Lower lobe of right lung (tissue), 2 donors: ENCODE data around the gene LIN7B. TPM values are rescaled to one million over a fixed set of nuclear protein-coding genes. Genes with fewer than 3 reads are reported as not detected.

Experiments
- ATAC-seq, 2 donors: fragments of 200-7000 bp; cut with Tn5 transposase; one replicate each; pipeline ENCODE4 v1.9.1; 2020 to 2022; ENCODE audit warnings: mild to moderate bottlenecking in 2 of 2, moderate library complexity in 2 of 2
- DNase-seq: peaks from one replicate; pipeline ENCODE4 v3.0.0-alpha.2; 2020
- H3K27ac ChIP-seq: fragments of 200-600 bp; one replicate; pipeline ENCODE4 v1.8.0; 2022
- H3K27me3 ChIP-seq: fragments of 200-600 bp; one replicate; pipeline ENCODE4 v1.8.0; 2022; ENCODE audit warnings: low read depth
- H3K36me3 ChIP-seq: fragments of 200-600 bp; one replicate; pipeline ENCODE4 v1.8.0; 2022; ENCODE audit warnings: mild to moderate bottlenecking
- H3K4me1 ChIP-seq: fragments of 200-600 bp; one replicate; pipeline ENCODE4 v1.8.0; 2022
- H3K4me3 ChIP-seq: fragments of 200-600 bp; one replicate; pipeline ENCODE4 v1.8.0; 2022; ENCODE audit warnings: mild to moderate bottlenecking
- H3K9me3 ChIP-seq: fragments of 200-600 bp; one replicate; pipeline ENCODE4 v1.8.0; 2022
- CTCF ChIP-seq: fragments of 200-600 bp; IDR thresholded peaks from one replicate; pipeline ENCODE4 v1.8.0; 2022; ENCODE audit warnings: antibody characterized with exemption, mild to moderate bottlenecking
- intact Hi-C: fragments of 100-400 bp; cut with DNase I; formaldehyde crosslinking; loops from one replicate; pipeline ENCODE4 v1.11.0; 2022
- total RNA-seq: library from RNA; stranded (reverse); fragmentation: NEBNext Ultra II Directional; extraction: Animal tissue kit (Norgen Biotek cat#: 25700); gene quantifications from one replicate; pipeline ENCODE4 v1.2.1, GENCODE V29; 2021
- donor health status: DM: no; HTN: yes; CAD: no; lungs with severe emphysema.

Gene LIN7B
- total RNA-seq, 1 donor from 2014 or later: 10.6 TPM

DNA sequence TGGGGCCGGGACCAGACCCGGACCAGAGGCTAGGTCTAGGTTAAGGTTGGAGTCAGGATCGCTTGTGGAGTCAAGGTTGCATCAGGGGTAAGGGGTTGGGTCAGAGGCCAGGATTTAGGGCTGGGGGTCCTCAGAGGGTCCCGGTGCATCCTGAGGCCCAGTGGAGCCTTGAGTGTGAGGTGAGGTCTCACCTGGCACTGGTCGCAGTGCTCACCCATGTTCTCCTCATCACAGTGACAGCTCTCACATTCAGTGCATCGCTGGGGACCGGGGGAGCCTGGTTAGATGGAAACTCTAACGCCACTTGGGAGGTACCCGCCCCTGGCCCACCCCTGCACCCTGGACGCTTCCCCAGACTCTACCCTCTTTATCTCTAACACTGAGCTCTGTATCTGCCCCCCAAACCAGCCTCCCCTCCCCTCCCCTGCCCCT lies 38.0 kb downstream of the LIN7B start:
- H3K36me3 ChIP-seq: no peaks in the 10 kb centered on the region
- peak overlapping the region; percentile 6 for H3K4me3 ChIP-seq
- intact Hi-C loops: no loop called here
- H3K9me3 ChIP-seq: no peaks in the 10 kb centered on the region
- ATAC-seq (no peak), DNase-seq (no peak)
- peaks cover 43% of the 10 kb centered on the region for H3K4me1 ChIP-seq
- H3K27ac ChIP-seq: no peak overlapping the region
- TF ChIP-seq CTCF: no peak
- no peaks in the 10 kb centered on the region for H3K27me3 ChIP-seq

DNA sequence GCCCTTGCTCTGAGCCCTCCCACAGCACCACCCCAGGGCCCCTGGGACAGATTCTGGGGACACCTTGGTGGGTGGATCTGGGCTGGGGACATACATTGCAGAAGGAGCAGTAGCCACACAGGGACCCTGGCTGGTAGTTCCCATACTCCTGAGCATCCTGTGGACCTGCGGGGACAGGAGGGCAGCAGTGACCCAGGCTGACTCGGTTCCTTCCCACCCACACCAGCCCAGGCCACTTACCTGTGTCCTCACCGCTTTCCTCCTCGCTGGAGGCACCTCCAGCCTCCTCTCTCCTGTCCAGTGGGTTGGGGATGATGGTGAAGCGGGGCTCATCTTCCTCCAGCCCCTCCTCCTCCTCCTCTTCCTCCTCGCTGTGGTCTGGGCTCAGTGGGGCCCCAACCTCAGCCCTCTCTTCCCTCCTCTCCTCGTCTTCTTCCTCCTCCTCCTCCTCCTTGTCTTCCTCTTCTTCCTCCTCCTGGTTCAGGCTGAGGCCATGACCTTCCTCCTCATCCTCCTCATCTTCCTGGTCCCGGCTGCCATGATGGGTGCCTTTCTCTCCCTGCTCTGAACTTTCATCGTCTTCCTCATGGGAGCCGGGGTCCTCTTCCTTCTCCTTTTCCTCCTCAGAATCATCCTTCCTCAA lies 39.1 kb downstream of the LIN7B start:
- ATAC-seq: no peak
- intact Hi-C loops: no loop called here
- peaks cover 41% of the 10 kb centered on the region for H3K4me1 ChIP-seq

DNA sequence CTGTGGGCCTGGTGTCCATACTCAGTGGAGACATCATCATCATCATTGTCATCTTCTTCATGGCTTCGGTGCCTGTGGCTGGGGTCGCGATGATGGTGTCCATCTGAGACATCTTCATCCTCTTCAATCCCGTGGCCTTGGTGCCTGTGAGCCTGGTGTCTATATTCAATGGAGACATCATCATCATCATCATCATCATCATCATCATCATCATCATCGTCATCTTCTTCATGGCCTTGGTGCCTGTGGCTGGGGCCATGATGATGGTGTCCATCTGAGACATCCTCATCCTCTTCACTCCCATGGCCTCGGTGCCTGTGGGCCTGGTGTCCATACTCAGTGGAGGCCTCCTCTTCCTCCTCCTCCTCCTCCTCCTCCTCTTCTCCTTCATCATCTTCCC lies 40.1 kb downstream of the LIN7B start:
- no peaks in the 10 kb centered on the region for H3K36me3 ChIP-seq
- no peak overlapping the region for H3K27ac ChIP-seq
- intact Hi-C loops: no loop called here
- peaks cover 41% of the 10 kb centered on the region for H3K4me1 ChIP-seq
- no peak for DNase-seq
- no peaks in the 10 kb centered on the region for H3K27me3 ChIP-seq
- H3K4me3 ChIP-seq: no peak overlapping the region
- no peak for ATAC-seq
- no peak for TF ChIP-seq CTCF
- no peaks in the 10 kb centered on the region for H3K9me3 ChIP-seq

More for the DNA sequence above, 39.1 kb downstream of the LIN7B start:
- Histone ChIP-seq H3K27ac (no peak overlapping the region), H3K27me3 (no peaks in the 10 kb centered on the region), H3K36me3 (no peaks in the 10 kb centered on the region), H3K9me3 (no peaks in the 10 kb centered on the region), H3K4me3 (no peak overlapping the region)
- no peak for DNase-seq
- TF ChIP-seq CTCF: no peak

- no peak for TF ChIP-seq CTCF
- Histone ChIP-seq H3K36me3 (no peaks in the 10 kb centered on the region), H3K27ac (no peak within 1 kb of the TSS), H3K9me3 (no peaks in the 10 kb centered on the region), H3K4me1 (peaks cover 37% of the 10 kb centered on the region), H3K4me3 (no peak within 1 kb of the TSS), H3K27me3 (no peaks in the 10 kb centered on the region)
- DNase-seq (no peak), ATAC-seq (no peak)
- intact Hi-C loops: no loop called here
Measured at GRCh38 chr19:49155005-49155819, 41.0 kb downstream of the LIN7B start, which contains the start of gene HRC. TSS of gene HRC (minus strand) at chr19:49155396. CDS start at chr19:49155237, 159 bp downstream.

DNA sequence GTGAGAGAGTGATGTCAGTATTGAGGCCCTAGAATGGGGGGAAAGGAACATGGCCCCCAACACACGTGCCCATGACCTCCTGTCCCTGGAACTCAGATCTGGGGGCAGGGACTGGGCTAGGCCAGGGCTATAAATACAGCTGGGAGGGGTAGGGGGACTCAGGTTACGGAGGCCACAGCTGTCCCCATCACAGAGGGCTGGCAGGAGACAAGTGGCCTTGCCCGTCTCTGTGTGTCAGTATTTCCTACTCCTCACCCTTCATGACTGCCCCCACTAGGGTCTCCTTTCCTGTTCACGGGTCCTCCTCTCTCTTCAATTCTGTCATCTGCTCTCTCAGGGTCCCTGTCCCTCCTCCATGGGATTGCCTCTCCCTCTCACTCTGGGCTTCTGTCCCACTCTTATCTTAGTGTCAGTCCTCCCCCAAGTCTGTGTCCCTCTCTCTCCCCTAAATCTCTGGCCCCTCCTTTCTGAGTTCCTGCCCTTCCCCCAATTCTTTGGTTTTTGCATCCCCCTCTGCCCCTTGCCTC lies 41.7 kb downstream of the LIN7B start:
- ATAC-seq (no peak), DNase-seq (no peak)
- Histone ChIP-seq H3K36me3 (no peaks in the 10 kb centered on the region), H3K9me3 (no peaks in the 10 kb centered on the region), H3K27ac (no peak overlapping the region), H3K27me3 (no peaks in the 10 kb centered on the region), H3K4me3 (no peak overlapping the region), H3K4me1 (peaks cover 31% of the 10 kb centered on the region)
- intact Hi-C loops: no loop called here
- TF ChIP-seq CTCF: no peak
